HepG2 (cell line): ENCODE results near the gene PDE4D.

Experiments used
- CTCF ChIP-seq: sonication (generic); formaldehyde crosslinking; IDR thresholded peaks from 2 replicates; pipeline ENCODE4 v1.5.0; 2020; ENCODE audit warnings: mild to moderate bottlenecking, missing genetic modification reagents, moderate library complexity
- FOXK1 ChIP-seq: sonication (generic); formaldehyde crosslinking; IDR thresholded peaks from 2 replicates; pipeline ENCODE4 v1.4.0; 2020; ENCODE audit warnings: low read depth, missing genetic modification reagents, borderline replicate concordance
- IKZF1 ChIP-seq: fragments of 450-650 bp; IDR thresholded peaks from 2 replicates; pipeline ENCODE4 v1.7.1; 2016
- SCMH1 ChIP-seq: sonication (generic); formaldehyde crosslinking; IDR thresholded peaks from 2 replicates; pipeline ENCODE4 v1.9.0; 2021; ENCODE audit warnings: missing genetic modification reagents, mild to moderate bottlenecking, borderline replicate concordance
- ZNF784 ChIP-seq: sonication (generic); formaldehyde crosslinking; IDR thresholded peaks from 2 replicates; pipeline ENCODE4 v1.5.1; 2020; ENCODE audit warnings: missing genetic modification reagents, mild to moderate bottlenecking, borderline replicate concordance

DNA sequence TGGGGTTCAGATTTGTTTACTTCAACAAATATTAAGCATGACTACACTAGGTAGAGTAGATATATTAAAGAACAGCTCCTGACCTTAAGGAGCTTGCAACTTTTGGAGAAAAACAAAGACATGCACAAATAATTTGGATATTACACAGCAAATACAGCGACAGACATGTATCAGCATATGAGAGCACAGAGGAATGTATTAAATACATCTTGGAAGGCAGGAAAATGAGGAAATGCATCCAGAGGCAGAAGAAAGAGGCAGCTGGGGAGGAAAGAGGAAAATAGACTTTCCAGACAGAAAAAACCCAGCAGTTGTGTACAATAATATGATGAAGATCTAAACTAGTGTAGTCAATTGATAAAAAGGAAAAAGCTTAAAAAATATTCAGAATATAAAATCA, 392.2 kb downstream of the PDE4D start:
- TF ChIP-seq IKZF1 (no peak), ZNF784 (CRISPR knock-in tag) (no peak), FOXK1 (CRISPR knock-in tag) (no peak), SCMH1 (CRISPR knock-in tag) (no peak), CTCF (no peak)
